IPS-18a (cell line): ENCODE measurements around the gene BEND6.
"Not testable (repeated sequence)": the region's sequence is repeated elsewhere in the genome, so short reads cannot be mapped to it uniquely, and the experiment has no call there.

Source experiments
- H3K27ac ChIP-seq: one replicate; pipeline ENCODE4 v1.5.1; 2013; ENCODE audit warnings: low read length
- H3K27me3 ChIP-seq: one replicate; pipeline ENCODE4 v1.6.1; 2013; ENCODE audit warnings: mild to moderate bottlenecking, low read length; ENCODE audit not compliant: control insufficient read depth, insufficient read depth
- H3K36me3 ChIP-seq: one replicate; pipeline ENCODE4 v1.6.1; 2013; ENCODE audit warnings: low read depth, low read length; ENCODE audit not compliant: control insufficient read depth
- H3K4me1 ChIP-seq: one replicate; pipeline ENCODE4 v1.6.1; 2013; ENCODE audit warnings: low read depth, low read length; ENCODE audit not compliant: control insufficient read depth
- H3K4me3 ChIP-seq: one replicate; pipeline ENCODE4 v1.5.1; 2013; ENCODE audit warnings: low read length
- H3K9ac ChIP-seq: one replicate; pipeline ENCODE4 v1.6.1; 2013; ENCODE audit warnings: mild to moderate bottlenecking, low read length, moderate library complexity
- H3K9me3 ChIP-seq: one replicate; pipeline ENCODE4 v1.6.1; 2013; ENCODE audit warnings: low read depth, low read length; ENCODE audit not compliant: control insufficient read depth

Gene BEND6

GRCh38 chr6:56992036-56992435 lies 37.1 kb downstream of the BEND6 start:
- Histone ChIP-seq H3K27me3 (no peaks in the 10 kb centered on the region), H3K27ac (no peak overlapping the region), H3K9ac (no peak overlapping the region), H3K4me3 (no peak overlapping the region), H3K36me3 (no peaks in the 10 kb centered on the region), H3K9me3 (no peaks in the 10 kb centered on the region), H3K4me1 (no peaks in the 10 kb centered on the region)

GRCh38 chr6:56992703-56993102 lies 37.8 kb downstream of the BEND6 start:
- H3K9me3 ChIP-seq: no peaks in the 10 kb centered on the region
- H3K4me1 ChIP-seq: no peaks in the 10 kb centered on the region
- no peak overlapping the region for H3K27ac ChIP-seq
- H3K36me3 ChIP-seq: no peaks in the 10 kb centered on the region
- H3K27me3 ChIP-seq: no peaks in the 10 kb centered on the region
- no peak overlapping the region for H3K4me3 ChIP-seq
- no peak overlapping the region for H3K9ac ChIP-seq

- H3K4me1 ChIP-seq: no peaks in the 10 kb centered on the region
- H3K27me3 ChIP-seq: no peaks in the 10 kb centered on the region
These were observed 40.5 kb downstream of the BEND6 start for GRCh38 chr6:56995347-56995902.

GRCh38 chr6:56996401-56996800 lies 41.5 kb downstream of the BEND6 start:
- H3K9ac ChIP-seq: no peak overlapping the region
- no peaks in the 10 kb centered on the region for H3K4me1 ChIP-seq
- H3K4me3 ChIP-seq: no peak overlapping the region
- H3K27me3 ChIP-seq: no peaks in the 10 kb centered on the region
- H3K9me3 ChIP-seq: peaks cover 4% of the 10 kb centered on the region
- H3K36me3 ChIP-seq: no peaks in the 10 kb centered on the region
- no peak overlapping the region for H3K27ac ChIP-seq

More at GRCh38 chr6:56995347-56995902, 40.5 kb downstream of the BEND6 start:
- no peak overlapping the region for H3K9ac ChIP-seq
- H3K9me3 ChIP-seq: peaks cover 4% of the 10 kb centered on the region
- H3K27ac ChIP-seq: no peak overlapping the region
- H3K36me3 ChIP-seq: no peaks in the 10 kb centered on the region
- H3K4me3 ChIP-seq: no peak overlapping the region

- H3K27me3 ChIP-seq: no peaks in the 10 kb centered on the region
- no peaks in the 10 kb centered on the region for H3K36me3 ChIP-seq
- H3K4me3 ChIP-seq: no peak overlapping the region
- H3K9ac ChIP-seq: no peak overlapping the region
- H3K27ac ChIP-seq: no peak overlapping the region
- H3K4me1 ChIP-seq: no peaks in the 10 kb centered on the region
- H3K9me3 ChIP-seq: peaks cover 4% of the 10 kb centered on the region
These were observed 44.1 kb downstream of the BEND6 start for GRCh38 chr6:56999049-56999448.

- H3K4me3 ChIP-seq, H3K9ac ChIP-seq, H3K27me3 ChIP-seq, H3K4me1 ChIP-seq, H3K9me3 ChIP-seq, H3K36me3 ChIP-seq, H3K27ac ChIP-seq: not testable (repeated sequence)
These were observed 44.8 kb downstream of the BEND6 start for GRCh38 chr6:56999748-57000147.

GRCh38 chr6:57002197-57002596 lies 47.3 kb downstream of the BEND6 start:
- no peaks in the 10 kb centered on the region for H3K4me1 ChIP-seq
- H3K27me3 ChIP-seq: no peaks in the 10 kb centered on the region
- peaks cover 4% of the 10 kb centered on the region for H3K9me3 ChIP-seq
- H3K27ac ChIP-seq: no peak overlapping the region
- H3K4me3 ChIP-seq: no peak overlapping the region
- H3K36me3 ChIP-seq: no peaks in the 10 kb centered on the region
- no peak overlapping the region for H3K9ac ChIP-seq

- no peak overlapping the region for H3K9ac ChIP-seq
These were observed 49.4 kb downstream of the BEND6 start for GRCh38 chr6:57004292-57004691.

GRCh38 chr6:57006101-57006500 lies 51.2 kb downstream of the BEND6 start:
- H3K4me3 ChIP-seq: no peak overlapping the region
- no peaks in the 10 kb centered on the region for H3K9me3 ChIP-seq
- no peak overlapping the region for H3K27ac ChIP-seq
- H3K36me3 ChIP-seq: no peaks in the 10 kb centered on the region
- no peak overlapping the region for H3K9ac ChIP-seq
- H3K4me1 ChIP-seq: no peaks in the 10 kb centered on the region
- no peaks in the 10 kb centered on the region for H3K27me3 ChIP-seq

More at GRCh38 chr6:57004292-57004691, 49.4 kb downstream of the BEND6 start:
- H3K27ac ChIP-seq: no peak overlapping the region
- H3K36me3 ChIP-seq: no peaks in the 10 kb centered on the region
- no peak overlapping the region for H3K4me3 ChIP-seq
- no peaks in the 10 kb centered on the region for H3K27me3 ChIP-seq
- no peaks in the 10 kb centered on the region for H3K4me1 ChIP-seq
- H3K9me3 ChIP-seq: no peaks in the 10 kb centered on the region

GRCh38 chr6:57008069-57008468 lies 53.2 kb downstream of the BEND6 start:
- H3K36me3 ChIP-seq: not testable (repeated sequence)

GRCh38 chr6:57013521-57013926 lies 58.6 kb downstream of the BEND6 start:
- Histone ChIP-seq H3K27me3 (no peaks in the 10 kb centered on the region), H3K9me3 (no peaks in the 10 kb centered on the region), H3K4me1 (no peaks in the 10 kb centered on the region), H3K27ac (no peak overlapping the region), H3K4me3 (no peak overlapping the region), H3K36me3 (no peaks in the 10 kb centered on the region), H3K9ac (no peak overlapping the region)

More at GRCh38 chr6:57008069-57008468, 53.2 kb downstream of the BEND6 start:
- not testable (repeated sequence) for H3K27ac ChIP-seq, H3K4me1 ChIP-seq, H3K9ac ChIP-seq, H3K4me3 ChIP-seq, H3K27me3 ChIP-seq, H3K9me3 ChIP-seq

GRCh38 chr6:57017069-57017468 lies 62.2 kb downstream of the BEND6 start:
- Histone ChIP-seq H3K4me1 (peaks cover 5% of the 10 kb centered on the region), H3K9ac (no peak overlapping the region), H3K27me3 (no peaks in the 10 kb centered on the region), H3K9me3 (no peaks in the 10 kb centered on the region), H3K27ac (no peak overlapping the region), H3K4me3 (no peak overlapping the region), H3K36me3 (no peaks in the 10 kb centered on the region)
